GM18870 (cell line): ENCODE results near the gene ISOC2.

Source experiments
- ATAC-seq: cut with Tn5 transposase; IDR thresholded peaks from one replicate; pipeline ENCODE4 v1.9.1; 2021; ENCODE audit warnings: moderate library complexity; ENCODE audit not compliant: unreplicated experiment

Gene ISOC2

GRCh38 chr19:55490478-55491432 lies 29.3 kb upstream of the ISOC2 start:
- ATAC-seq, result no peak

GRCh38 chr19:55489711-55490477 lies 28.5 kb upstream of the ISOC2 start:
- no peak for ATAC-seq

GRCh38 chr19:55488986-55489710 lies 27.7 kb upstream of the ISOC2 start:
- ATAC-seq, result no peak

GRCh38 chr19:55487924-55488687 lies 26.7 kb upstream of the ISOC2 start, which contains the start of gene SSC5D:
Gene SSC5D (plus strand): TSS chr19:55488436. CDS start chr19:55488590, 154 bp downstream.
- no peak for ATAC-seq

DNA sequence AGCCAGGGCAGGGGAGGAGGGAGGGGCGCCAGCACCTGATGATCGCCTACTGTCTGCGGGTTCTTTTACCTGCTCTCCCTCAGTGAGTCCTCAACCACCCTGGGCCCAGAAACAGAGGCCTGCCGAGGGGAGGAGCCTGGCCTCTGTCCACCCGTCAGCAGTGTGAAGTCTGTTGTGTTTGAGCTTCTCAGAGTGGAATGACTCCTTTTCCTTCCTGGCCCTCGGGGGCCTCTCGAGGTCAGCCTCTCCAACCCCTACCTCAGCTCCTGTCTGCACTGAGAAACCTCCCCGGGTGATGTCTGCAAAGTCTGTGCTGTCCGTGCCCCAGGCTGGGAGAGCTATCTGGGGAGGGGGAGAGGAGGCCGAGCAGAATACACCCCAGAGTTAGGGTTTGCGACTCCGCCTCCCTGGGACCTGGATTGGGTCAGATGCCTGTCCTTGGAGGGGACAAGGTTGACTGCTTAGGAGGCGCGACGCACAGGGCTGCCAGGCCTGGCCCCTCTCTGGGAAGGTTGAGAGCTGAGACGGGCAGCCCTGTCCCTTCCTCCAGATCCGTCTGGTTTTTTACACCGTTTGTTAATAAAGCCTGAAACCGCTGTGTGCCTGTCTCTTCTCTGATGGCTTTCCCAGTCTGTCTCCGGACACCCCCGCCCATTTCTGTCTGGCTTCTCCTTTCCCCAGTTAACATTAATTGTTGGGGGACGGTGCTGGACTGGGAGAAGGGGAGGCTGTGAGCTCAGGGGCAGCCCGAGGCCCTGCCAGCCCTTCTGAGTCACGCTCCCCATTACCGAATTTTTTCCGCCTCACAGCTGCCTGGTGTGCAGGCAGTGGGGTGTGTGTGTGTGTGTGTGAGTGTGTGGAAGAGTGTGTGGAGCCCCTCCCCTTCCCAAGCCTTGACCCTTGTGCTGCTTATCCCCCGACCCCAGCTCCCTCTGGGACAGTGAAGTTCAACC lies 25.8 kb upstream of the ISOC2 start:
- ATAC-seq, result no peak

- ATAC-seq, result no peak
These were observed 24.9 kb upstream of the ISOC2 start for GRCh38 chr19:55486043-55486970.

- ATAC-seq, result no peak
These were observed 24.1 kb upstream of the ISOC2 start for GRCh38 chr19:55485439-55486011.

DNA sequence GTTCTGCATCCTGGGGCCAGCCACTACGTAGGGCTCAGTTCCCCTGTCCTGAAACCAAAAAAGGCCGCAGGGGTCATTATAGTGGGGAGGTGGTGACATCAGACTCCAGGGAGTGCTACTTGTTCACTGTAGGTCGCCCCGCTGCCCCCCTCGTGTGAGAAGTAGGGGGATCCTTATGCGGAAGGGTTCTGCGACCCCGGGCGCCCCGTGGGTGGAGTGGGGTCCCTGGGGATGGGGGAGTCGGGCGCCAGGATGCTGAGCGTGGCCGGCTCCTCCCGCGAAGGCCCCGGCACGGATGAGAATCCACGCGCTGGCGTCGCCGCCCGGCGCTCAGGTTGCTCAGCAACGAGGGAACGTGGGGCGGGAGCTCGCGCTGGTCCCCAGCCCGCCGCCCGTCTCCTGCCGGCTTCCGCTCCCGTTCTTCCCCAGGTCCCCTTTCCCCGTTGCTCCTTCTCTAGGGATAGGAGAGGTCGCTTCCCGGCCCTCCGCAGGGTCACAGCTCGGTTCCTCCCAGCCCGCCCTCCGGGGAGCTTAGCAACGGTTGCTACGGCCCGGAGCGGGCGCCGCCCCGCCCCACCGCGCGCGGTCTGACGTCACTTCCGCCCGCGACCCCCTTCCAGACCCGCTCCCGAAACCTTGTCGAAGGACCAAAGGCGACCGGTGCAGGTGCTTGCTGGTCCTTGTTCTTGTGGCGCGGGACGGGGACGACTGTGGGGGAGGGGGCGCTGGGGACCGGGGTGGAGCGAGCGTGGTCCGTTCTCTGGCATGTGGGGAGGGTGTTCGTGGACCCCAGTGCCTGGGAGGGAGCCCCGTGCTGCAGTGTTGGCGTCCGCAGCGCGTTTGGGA lies 23.4 kb upstream of the ISOC2 start, which contains the start of gene NAT14:
TSS of gene NAT14 (plus strand) at position 596 of the 846 bp plus-strand sequence. CDS start 521 bp downstream, outside the sequence.
- ATAC-seq, result no peak

GRCh38 chr19:55483706-55484592 lies 22.5 kb upstream of the ISOC2 start:
- ATAC-seq, result no peak

GRCh38 chr19:55482967-55483705 lies 21.7 kb upstream of the ISOC2 start:
- ATAC-seq, result no peak

- ATAC-seq, result no peak
These were observed 20.9 kb upstream of the ISOC2 start for GRCh38 chr19:55482156-55482961.

DNA sequence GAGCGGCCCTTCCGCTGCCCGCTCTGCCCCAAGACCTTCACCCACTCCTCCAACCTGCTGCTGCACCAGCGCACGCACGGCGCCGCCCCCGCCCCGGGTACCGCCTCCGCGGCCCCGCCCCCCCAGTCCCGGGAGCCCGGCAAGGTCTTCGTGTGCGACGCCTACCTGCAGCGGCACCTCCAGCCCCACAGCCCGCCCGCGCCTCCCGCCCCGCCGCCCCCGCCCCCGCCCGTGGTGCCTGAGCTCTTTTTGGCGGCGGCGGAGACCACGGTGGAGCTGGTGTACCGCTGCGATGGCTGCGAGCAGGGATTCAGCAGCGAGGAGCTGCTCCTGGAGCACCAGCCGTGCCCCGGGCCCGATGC lies 20.3 kb upstream of the ISOC2 start:
- ATAC-seq, result no peak

DNA sequence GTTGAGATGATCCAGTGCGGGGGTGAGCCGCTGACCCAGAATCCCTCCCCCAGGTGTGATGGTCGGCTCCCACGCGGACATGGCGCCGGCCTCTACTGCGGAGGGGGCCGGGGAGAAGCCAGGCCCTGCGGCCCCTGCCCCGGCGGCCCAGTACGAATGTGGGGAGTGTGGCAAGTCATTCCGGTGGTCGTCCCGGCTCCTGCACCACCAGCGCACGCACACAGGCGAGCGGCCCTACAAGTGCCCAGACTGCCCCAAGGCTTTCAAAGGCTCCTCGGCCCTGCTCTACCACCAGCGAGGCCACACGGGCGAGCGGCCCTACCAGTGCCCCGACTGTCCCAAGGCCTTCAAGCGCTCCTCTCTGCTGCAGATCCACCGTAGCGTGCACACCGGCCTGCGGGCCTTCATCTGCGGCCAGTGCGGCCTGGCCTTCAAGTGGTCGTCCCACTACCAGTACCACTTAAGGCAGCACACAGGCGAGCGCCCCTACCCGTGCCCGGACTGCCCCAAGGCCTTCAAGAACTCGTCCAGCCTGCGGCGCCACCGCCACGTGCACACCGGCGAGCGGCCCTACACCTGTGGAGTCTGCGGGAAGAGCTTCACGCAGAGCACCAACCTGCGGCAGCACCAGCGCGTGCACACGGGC lies 19.8 kb upstream of the ISOC2 start:
- ATAC-seq, result no peak
